Measurements from ENCODE around the gene CCDC102A.

CCDC102A gene

GRCh38 chr16:57537581-57538234, 1.3 kb upstream of the CCDC102A start:
- DNase-seq (ENCODE audit: low read depth in 2 of 3, low spot score in 1 of 3), result no peak

- DNase-seq (ENCODE audit: low read depth in 2 of 3, low spot score in 1 of 3), result no peak
Measured at GRCh38 chr16:57537194-57537505, 779 bp upstream of the CCDC102A start.

GRCh38 chr16:57535680-57536305, 578 bp downstream of the CCDC102A start:
- DNase-seq (ENCODE audit: low read depth in 2 of 3, low spot score in 1 of 3), result peak; percentile 86 to 91 (median 89)

- DNase-seq (ENCODE audit: low read depth in 2 of 3, low spot score in 1 of 3), result no peak
Measured at GRCh38 chr16:57534881-57535658, 1.3 kb downstream of the CCDC102A start.

- no peak for DNase-seq (ENCODE audit: low read depth in 2 of 3, low spot score in 1 of 3)
Measured at GRCh38 chr16:57534337-57534880, 2.0 kb downstream of the CCDC102A start.

- DNase-seq (ENCODE audit: low read depth in 2 of 3, low spot score in 1 of 3), result no peak
Measured at GRCh38 chr16:57533431-57534336, 2.7 kb downstream of the CCDC102A start.

GRCh38 chr16:57532266-57532625, 4.1 kb downstream of the CCDC102A start:
- no peak for DNase-seq (ENCODE audit: low read depth in 2 of 3, low spot score in 1 of 3)

GRCh38 chr16:57531635-57532265, 4.6 kb downstream of the CCDC102A start:
- no peak for DNase-seq (ENCODE audit: low read depth in 2 of 3, low spot score in 1 of 3)

- no peak for DNase-seq (ENCODE audit: low read depth in 2 of 3, low spot score in 1 of 3)
Measured at GRCh38 chr16:57531253-57531575, 5.2 kb downstream of the CCDC102A start.

- DNase-seq (ENCODE audit: low read depth in 2 of 3, low spot score in 1 of 3), result no peak
Measured at GRCh38 chr16:57530522-57531252, 5.7 kb downstream of the CCDC102A start.

GRCh38 chr16:57530104-57530521, 6.3 kb downstream of the CCDC102A start:
- DNase-seq (ENCODE audit: low read depth in 2 of 3, low spot score in 1 of 3), result peak in 2 of 3 donors; percentile 44 to 65

GRCh38 chr16:57529391-57530103, 6.8 kb downstream of the CCDC102A start:
- no peak for DNase-seq (ENCODE audit: low read depth in 2 of 3, low spot score in 1 of 3)

- no peak for DNase-seq (ENCODE audit: low read depth in 2 of 3, low spot score in 1 of 3)
Measured at GRCh38 chr16:57528499-57529390, 7.6 kb downstream of the CCDC102A start.

GRCh38 chr16:57527610-57528360, 8.6 kb downstream of the CCDC102A start:
- DNase-seq (ENCODE audit: low read depth in 2 of 3, low spot score in 1 of 3), result no peak

GRCh38 chr16:57527027-57527426, 9.3 kb downstream of the CCDC102A start:
- no peak for DNase-seq (ENCODE audit: low read depth in 2 of 3, low spot score in 1 of 3)

GRCh38 chr16:57526498-57526897, 9.9 kb downstream of the CCDC102A start:
- DNase-seq (ENCODE audit: low read depth in 2 of 3, low spot score in 1 of 3), result no peak

GRCh38 chr16:57525761-57526160, 10.6 kb downstream of the CCDC102A start:
- no peak for DNase-seq (ENCODE audit: low read depth in 2 of 3, low spot score in 1 of 3)

- DNase-seq (ENCODE audit: low read depth in 2 of 3, low spot score in 1 of 3), result no peak
Measured at GRCh38 chr16:57522960-57523359, 13.4 kb downstream of the CCDC102A start.

All from stimulated activated CD4-positive, alpha-beta T cell treated with anti-CD3 and anti-CD28 coated beads, Interleukin-12 subunit alpha, Interleukin-12 subunit beta, amount 100 ng/mL, for 48 hours (primary cell).